K562 (cell line): Measurements from ENCODE around the gene ZNF584. TPM values are rescaled to one million over a fixed set of nuclear protein-coding genes. Genes with fewer than 3 reads are reported as not detected.

Source experiments
- ATAC-seq: fragments of 200-7000 bp; cut with Tn5 transposase; 3 replicates; pipeline ENCODE4 v1.9.1; 2020; ENCODE audit warnings: moderate library complexity
- BruUV-seq: library from RNA; stranded (reverse); fragments of 400-500 nt; replicated peaks from 2 replicates; lab custom pipeline; 2021; lab: Mats Ljungman, UMichigan
- CTCF ChIA-PET: fragments of 300-600 bp; formaldehyde crosslinking; extraction: SDS; loops from one replicate; lab custom pipeline; 2021; ENCODE audit warnings: low intra/inter-chr PET ratio; lab: Yijun Ruan, JAX
- POLR2A ChIA-PET: fragments of 300-600, 350-650 bp; sonication (Branson Sonifier 250); formaldehyde crosslinking; extraction: SDS; loops from one replicate; lab custom pipeline; 2021; ENCODE audit warnings: antibody characterized with exemption, inconsistent platforms; lab: Yijun Ruan, JAX
- DNase-seq, 4 experiments: peaks; one replicate each; pipeline versions ENCODE4 v3.0.0 to v3.0.0-alpha.2; 2011 to 2018; ENCODE audit warnings: low spot score in 3 of 4, mixed read lengths in 3 of 4; ENCODE audit errors: extremely low read depth in 1 of 4
- FAIRE-seq: peaks from 2 replicates; lab custom pipeline; 2011; peaks lifted over from hg19 to GRCh38; lab: Jason Lieb, UNC
- H2AFZ ChIP-seq: 2 replicates; pipeline ENCODE4 v1.6.0; 2011; ENCODE audit warnings: low read depth, low read length, control low read depth, inconsistent platforms
- H3K27ac ChIP-seq: fragments of 200-600 bp; 3 replicates; pipeline ENCODE4 v1.8.0; 2011; ENCODE audit warnings: low read depth, mild to moderate bottlenecking, control low read depth, inconsistent platforms, low read length, moderate library complexity, mixed read lengths; ENCODE audit errors: extremely low read depth
- H3K27me3 ChIP-seq, 2 experiments: fragments of 300-600 bp in 1 of 2; 2 replicates in 1 of 2; 3 replicates in 1 of 2; pipeline versions ENCODE4 v1.6.0 to v1.8.0; 2011; ENCODE audit warnings: inconsistent platforms in 2 of 2, low read length in 2 of 2, mild to moderate bottlenecking in 1 of 2, mixed read lengths in 1 of 2, moderate library complexity in 1 of 2; ENCODE audit not compliant: control insufficient read depth in 2 of 2, insufficient read depth in 2 of 2
- H3K36me3 ChIP-seq: fragments of 300-600 bp; 3 replicates; pipeline ENCODE4 v1.8.0; 2011; ENCODE audit warnings: mild to moderate bottlenecking, low read length, inconsistent platforms; ENCODE audit not compliant: control insufficient read depth, insufficient read depth
- H3K4me1 ChIP-seq, 2 experiments: fragments of 200-600 bp in 1 of 2; replicated peaks in 1 of 2; 2 replicates in 1 of 2; 3 replicates in 1 of 2; pipeline versions ENCODE4 v1.5.1 to v1.8.0; 2011; ENCODE audit warnings: inconsistent platforms in 2 of 2, low read length in 2 of 2, mild to moderate bottlenecking in 1 of 2, mixed read lengths in 1 of 2, moderate library complexity in 1 of 2; ENCODE audit not compliant: control insufficient read depth in 2 of 2, insufficient read depth in 2 of 2
- H3K4me2 ChIP-seq: 2 replicates; pipeline ENCODE4 v1.6.1; 2011; ENCODE audit warnings: low read length, control low read depth, inconsistent platforms, mixed read lengths; ENCODE audit not compliant: insufficient read depth
- H3K4me3 ChIP-seq: fragments of 200-600 bp; sonication (generic), shearing (Covaris generic); 2 replicates; pipeline ENCODE4 v1.5.1; 2016; ENCODE audit warnings: control low read depth, inconsistent platforms
- H3K79me2 ChIP-seq: fragments of 200-600 bp; 3 replicates; pipeline ENCODE4 v1.8.0; 2011; ENCODE audit warnings: low read length, inconsistent platforms; ENCODE audit not compliant: control insufficient read depth, insufficient read depth
- H3K9ac ChIP-seq, 2 experiments: 2 replicates each; pipeline versions ENCODE4 v1.6.0 to v1.6.1; 2011; ENCODE audit warnings: low read depth in 2 of 2, low read length in 2 of 2, control low read depth in 1 of 2, inconsistent platforms in 1 of 2, mild to moderate bottlenecking in 1 of 2, mixed read lengths in 1 of 2; ENCODE audit not compliant: insufficient read depth in 1 of 2
- H3K9me1 ChIP-seq: one replicate; pipeline ENCODE4 v1.6.0; 2011; ENCODE audit warnings: inconsistent platforms, mild to moderate bottlenecking, low read length, moderate library complexity; ENCODE audit not compliant: control insufficient read depth, insufficient read depth
- H3K9me3 ChIP-seq: replicated peaks from 2 replicates; pipeline ENCODE4 v1.5.1; 2011; ENCODE audit warnings: low read depth, low read length, inconsistent platforms; ENCODE audit not compliant: control insufficient read depth, insufficient read depth
- H4K20me1 ChIP-seq: replicated peaks from 2 replicates; pipeline ENCODE4 v1.6.1; 2011; ENCODE audit warnings: low read length, inconsistent platforms, mixed read lengths; ENCODE audit not compliant: control insufficient read depth, insufficient read depth
- CHD1 ChIP-seq: fragments of 200-600 bp; sonication (generic); IDR thresholded peaks from one replicate; pipeline ENCODE4 v1.6.1; 2012; ENCODE audit warnings: mild to moderate bottlenecking, moderate library complexity, low read length, inconsistent platforms
- CXXC5 ChIP-seq: fragments of 250-450 bp; sonication (Bioruptor Pico); IDR thresholded peaks from 2 replicates; pipeline ENCODE4 v1.8.0; 2022; ENCODE audit warnings: inconsistent platforms, mild to moderate bottlenecking, moderate library complexity
- E2F1 ChIP-seq: sonication (generic); formaldehyde crosslinking; IDR thresholded peaks from 2 replicates; pipeline ENCODE4 v1.8.1; 2023; ENCODE audit warnings: mild to moderate bottlenecking, missing genetic modification reagents, moderate library complexity
- EGR1 ChIP-seq: fragments of 450-650 bp; conservative IDR thresholded peaks from 2 replicates; pipeline ENCODE4 v1.6.1; 2017; ENCODE audit warnings: mild to moderate bottlenecking
- FOXP4 ChIP-seq: sonication (generic); formaldehyde crosslinking; IDR thresholded peaks from 2 replicates; pipeline ENCODE4 v1.8.0; 2022; ENCODE audit warnings: mild to moderate bottlenecking, missing genetic modification reagents, borderline replicate concordance
- HCFC1 ChIP-seq: IDR thresholded peaks from 2 replicates; pipeline ENCODE4 v1.6.1; 2012; ENCODE audit warnings: low read depth, low read length, improper control_type of control experiment
- STAG1 ChIP-seq: sonication (generic); formaldehyde crosslinking; IDR thresholded peaks from 2 replicates; pipeline ENCODE4 v1.5.0; 2020; ENCODE audit warnings: missing genetic modification reagents, borderline replicate concordance
- TAF9B ChIP-seq: fragments of 450-650 bp; IDR thresholded peaks from 2 replicates; pipeline ENCODE4 v1.6.1; 2018; ENCODE audit warnings: mild to moderate bottlenecking; ENCODE audit not compliant: partially characterized antibody
- ZNF41 ChIP-seq: fragments of 250-450 bp; sonication (Bioruptor Pico); conservative IDR thresholded peaks from 2 replicates; pipeline ENCODE4 v1.4.0; 2020; ENCODE audit warnings: mild to moderate bottlenecking
- WGBS: fragments of 100-300 bp; shearing (Covaris generic); methylation state at CpG from one replicate; pipeline ENCODE4 v1.1.6; 2016; ENCODE audit warnings: low coverage, mixed read lengths; ENCODE audit not compliant: insufficient coverage; ENCODE audit errors: missing lambda C conversion rate; 5-methylcytosine and 5-hydroxymethylcytosine counted together
- in situ Hi-C: fragments of 300-500 bp; cut with MboI; formaldehyde crosslinking; loops from 4 replicates; pipeline ENCODE4 v1.15.0; 2018; ENCODE audit warnings: inconsistent platforms, mixed read lengths
- intact Hi-C: fragments of 100-400 bp; cut with micrococcal nuclease; formaldehyde crosslinking; loops from 2 replicates; pipeline ENCODE4 v1.14.2; 2022
- polyA plus RNA-seq, 8 experiments: library from polyadenylated mRNA; depleted of rRNA in 4 of 8; stranded (reverse) in 5 of 8; unstranded in 3 of 8; fragments of >200 nt; fragmentation: Nextera tagmentation in 2 of 8; fragmentation: Illumina TruSeq in 1 of 8; extraction: Ambion mirVana in 2 of 8; extraction: Trizol in 1 of 8; gene quantifications; 2 replicates each; pipeline versions ENCODE4 v1.2.1 to v1.2.3, GENCODE V29; 2011 to 2014; ENCODE audit warnings: inconsistent platforms in 1 of 8, missing spikeins in 1 of 8
- total RNA-seq, 7 experiments: library from RNA; depleted of rRNA in 6 of 7; stranded (reverse); fragments of >200 nt in 6 of 7; fragmentation: Illumina TruSeq in 2 of 7; extraction: Trizol in 2 of 7; gene quantifications; 2 replicates each; pipeline versions ENCODE4 v1.2.1 to v1.2.3, GENCODE V29; 2011 to 2021; ENCODE audit warnings: low replicate concordance in 1 of 7
- TF ChIP-seq, protein P1 (sequence below): conservative IDR thresholded peaks from 2 replicates; pipeline ENCODE4 v1.6.1; 2011; ENCODE audit warnings: low read depth, mild to moderate bottlenecking, low read length; ENCODE audit not compliant: control insufficient read depth

ZNF584 gene
- total and polyA plus RNA-seq, 9 of the 15 experiments (the other 6 are each of a cell fraction or from before 2014, with no cell fraction given) = 5.8 to 43.4 (median 24.6) TPM

DNA sequence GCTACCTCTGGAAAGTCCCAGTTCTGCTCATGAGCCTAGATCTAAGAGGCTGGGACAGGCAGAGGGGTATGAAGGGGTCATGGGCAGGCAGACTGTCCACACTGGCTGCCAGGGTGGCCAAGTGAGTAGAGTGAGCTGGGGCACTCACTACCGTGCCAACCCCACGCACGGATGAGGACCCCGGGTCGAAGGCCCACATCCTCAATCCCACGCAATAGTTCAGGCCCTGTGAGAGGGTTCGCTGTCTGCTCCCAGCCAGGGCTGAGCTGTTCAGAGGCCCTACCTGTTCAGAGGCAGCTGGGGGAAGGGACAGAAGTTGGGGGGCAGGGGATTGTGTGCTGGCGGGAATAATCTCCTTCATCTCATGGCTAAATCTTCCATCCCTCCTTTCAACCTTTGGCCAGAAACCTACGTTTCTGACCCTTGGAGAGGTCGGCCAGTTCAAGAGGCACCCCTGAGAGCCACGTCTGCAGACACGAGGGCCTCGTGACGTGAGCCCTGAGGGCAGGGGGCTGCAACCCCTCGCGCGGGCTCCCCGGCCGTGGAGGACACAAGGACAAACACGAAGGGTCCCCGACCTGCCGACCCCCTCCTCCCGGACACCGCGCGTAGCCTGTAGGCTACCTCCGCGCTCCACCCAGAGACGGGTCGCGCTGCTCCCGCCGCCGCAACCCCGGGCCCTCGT, 22.4 kb upstream of the ZNF584 start (continued):
- TF ChIP-seq ZNF41 (CRISPR knock-in tag) (no peak), E2F1 (CRISPR knock-in tag) (no peak), TAF9B (no peak)
- TF ChIP-seq, all 486 proteins: peak for 22

- peaks cover 10% of the 10 kb centered on the region for H4K20me1 ChIP-seq
- peaks cover 70% of the 10 kb centered on the region for H3K79me2 ChIP-seq
- in situ Hi-C loops (no loop called here), intact Hi-C loops (loop anchor here (5.0 kb wide), 1 partner anchor 204 kb away; the partner anchor contains the start of gene ZNF274)
- no peaks in the 10 kb centered on the region for H3K9me1 ChIP-seq
- peak; percentile 98 for FAIRE-seq
- CTCF ChIA-PET = no interaction called here
- peaks cover 29 to 41% of the 10 kb centered on the region in 2 experiments for H3K4me1 ChIP-seq
- peak; percentile 93 to 99 (median 96) for DNase-seq
- H3K9me3 ChIP-seq = no peaks in the 10 kb centered on the region
- peak within 1 kb of the TSS; percentile 76 for H2AFZ ChIP-seq
- peak within 1 kb of the TSS; percentile 98 to 99 for H3K9ac ChIP-seq
- WGBS = under 1% methylated on average over 61 of the region's 64 CpGs
- BruUV-seq = TSS peak; percentile 87
- ATAC-seq = peak; percentile 90
- H3K27ac ChIP-seq = peak within 1 kb of the TSS; percentile 93
- no peaks in the 10 kb centered on the region for H3K27me3 ChIP-seq
- peak within 1 kb of the TSS; percentile 100 for H3K4me2 ChIP-seq
- H3K4me3 ChIP-seq = peak within 1 kb of the TSS; percentile 92
- H3K36me3 ChIP-seq = peaks cover 41% of the 10 kb centered on the region
- POLR2A ChIA-PET = interaction anchor here (0.7 to 2.0 kb wide), 7 partner anchors 10 to 60 kb away, joined by 3 to 8 read pairs (median 4); partner anchors contain the start of genes ZNF497 and ZSCAN22
- no peak for TF ChIP-seq EGR1
- peak; percentile 1; the same call in 1 of the 2 replicates for TF ChIP-seq STAG1 (CRISPR knock-in tag)
- TF ChIP-seq CHD1 = peak; percentile 61
- TF ChIP-seq HCFC1 = peak; percentile 84
- TF ChIP-seq, protein P1, sequence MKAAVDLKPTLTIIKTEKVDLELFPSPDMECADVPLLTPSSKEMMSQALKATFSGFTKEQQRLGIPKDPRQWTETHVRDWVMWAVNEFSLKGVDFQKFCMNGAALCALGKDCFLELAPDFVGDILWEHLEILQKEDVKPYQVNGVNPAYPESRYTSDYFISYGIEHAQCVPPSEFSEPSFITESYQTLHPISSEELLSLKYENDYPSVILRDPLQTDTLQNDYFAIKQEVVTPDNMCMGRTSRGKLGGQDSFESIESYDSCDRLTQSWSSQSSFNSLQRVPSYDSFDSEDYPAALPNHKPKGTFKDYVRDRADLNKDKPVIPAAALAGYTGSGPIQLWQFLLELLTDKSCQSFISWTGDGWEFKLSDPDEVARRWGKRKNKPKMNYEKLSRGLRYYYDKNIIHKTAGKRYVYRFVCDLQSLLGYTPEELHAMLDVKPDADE = peak; percentile 92
- TF ChIP-seq FOXP4 (CRISPR knock-in tag) = no peak
- TF ChIP-seq CXXC5 = peak; percentile 89
Measured at GRCh38 chr19:58386576-58387337, 21.7 kb upstream of the ZNF584 start, which contains the start of gene RPS5. Gene RPS5 (plus strand): TSS chr19:58387269. CDS start chr19:58388138, 869 bp downstream.
